ENCODE measurements around the gene IL3RA.

DNA sequence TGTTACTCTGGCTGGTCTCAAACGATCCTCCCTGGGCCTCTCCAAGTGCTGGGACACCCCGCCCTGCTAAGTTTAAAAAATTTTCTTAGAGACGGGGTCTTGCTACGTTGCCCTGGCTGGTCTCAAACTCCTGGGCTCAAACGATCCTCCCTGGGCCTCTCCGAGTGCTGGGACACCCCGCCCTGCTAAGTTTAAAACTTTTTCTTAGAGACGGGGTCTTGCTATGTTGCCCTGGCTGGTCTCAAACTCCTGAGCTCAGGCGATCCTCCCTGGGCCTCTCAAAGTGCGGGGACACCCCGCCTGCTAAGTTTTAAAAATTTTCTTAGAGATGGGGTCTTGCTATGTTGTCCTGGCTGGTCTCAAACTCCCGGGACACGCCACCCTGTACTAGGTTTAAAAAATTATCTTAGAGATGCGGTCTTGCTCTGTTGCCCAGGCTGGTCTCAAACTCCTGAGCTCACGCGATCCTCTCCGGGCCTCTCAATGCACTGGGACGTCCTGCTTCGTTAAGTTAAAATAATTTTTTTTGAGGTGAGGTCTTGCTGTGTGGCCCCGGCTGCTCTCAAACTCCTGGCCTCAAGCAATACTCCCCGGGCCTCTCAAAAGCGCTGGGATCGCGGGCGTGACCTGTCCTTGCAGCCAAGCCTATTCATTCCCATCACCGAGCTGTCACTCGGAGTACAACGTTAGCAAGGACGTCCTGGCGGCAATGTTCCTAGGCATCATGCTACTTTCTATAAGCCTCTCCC lies 54.2 kb downstream of the IL3RA start:
- TF ChIP-seq GATA2 (IDR thresholded peaks at IDR 0.05; ENCODE audit: low read depth, low read length) (no peak), GATA3 (IDR thresholded peaks at IDR 0.05; ENCODE audit: low read depth, low read length) (no peak)
